Neural progenitor cell (in vitro differentiated cells): ENCODE data around the gene SYT6. TPM values are rescaled to one million over a fixed set of nuclear protein-coding genes. Genes with fewer than 3 reads are reported as not detected.

Experiments
- DNase-seq: peaks from one replicate; pipeline ENCODE4 v3.0.0-alpha.2; 2016; ENCODE audit warnings: low spot score
- H2AFZ ChIP-seq: fragments of 200-600 bp; sonication (generic); replicated peaks from 2 replicates; pipeline ENCODE4 v1.6.1; 2016; ENCODE audit warnings: antibody characterized with exemption
- H3F3A ChIP-seq: fragments of 200-600 bp; sonication (generic); 2 replicates; pipeline ENCODE4 v1.6.1; 2016; ENCODE audit warnings: antibody characterized with exemption, low read depth
- H3K27ac ChIP-seq: fragments of 200-600 bp; sonication (generic); 2 replicates; pipeline ENCODE4 v1.5.1; 2016; ENCODE audit warnings: mild to moderate bottlenecking
- H3K27me3 ChIP-seq: fragments of 200-600 bp; sonication (generic); 2 replicates; pipeline ENCODE4 v1.6.1; 2016; ENCODE audit warnings: mild to moderate bottlenecking, moderate library complexity
- H3K36me3 ChIP-seq: fragments of 200-600 bp; sonication (generic); 2 replicates; pipeline ENCODE4 v1.5.1; 2016
- H3K4me1 ChIP-seq: fragments of 200-600 bp; sonication (generic); 2 replicates; pipeline ENCODE4 v1.6.1; 2016; ENCODE audit warnings: mixed run types
- H3K4me2 ChIP-seq: fragments of 200-600 bp; sonication (generic); 2 replicates; pipeline ENCODE4 v1.6.1; 2016
- H3K4me3 ChIP-seq: fragments of 200-600 bp; sonication (generic); 2 replicates; pipeline ENCODE4 v1.5.1; 2016
- H3K79me2 ChIP-seq: fragments of 200-600 bp; sonication (generic); 2 replicates; pipeline ENCODE4 v1.6.1; 2016; ENCODE audit warnings: low read depth
- H3K9ac ChIP-seq: fragments of 200-600 bp; sonication (generic); 2 replicates; pipeline ENCODE4 v1.6.1; 2016
- H3K9me3 ChIP-seq: fragments of 200-600 bp; sonication (generic); 2 replicates; pipeline ENCODE4 v1.5.1; 2016; ENCODE audit warnings: low read depth
- H4K20me1 ChIP-seq: fragments of 200-600 bp; sonication (generic); 2 replicates; pipeline ENCODE4 v1.6.1; 2016; ENCODE audit warnings: low read depth
- H3K27ac Mint-ChIP-seq: 3 replicates; pipeline ENCODE4 v1.8.0; 2021; ENCODE audit warnings: mixed read lengths
- H3K27me3 Mint-ChIP-seq: 2 replicates; pipeline ENCODE4 v1.8.0; 2022; ENCODE audit warnings: low read depth, mild to moderate bottlenecking, inconsistent platforms, moderate library complexity, mixed read lengths; ENCODE audit not compliant: insufficient read depth
- H3K36me3 Mint-ChIP-seq: 3 replicates; pipeline ENCODE4 v1.8.0; 2021; ENCODE audit warnings: mixed read lengths
- H3K4me1 Mint-ChIP-seq: 3 replicates; pipeline ENCODE4 v1.8.0; 2021; ENCODE audit warnings: mixed read lengths
- H3K4me3 Mint-ChIP-seq: 3 replicates; pipeline ENCODE4 v1.8.0; 2021; ENCODE audit warnings: mild to moderate bottlenecking, moderate library complexity, mixed read lengths
- H3K9me3 Mint-ChIP-seq: 3 replicates; pipeline ENCODE4 v1.8.0; 2020; ENCODE audit warnings: mixed read lengths
- CTCF ChIP-seq: fragments of 200-600 bp; sonication (generic); IDR thresholded peaks from 2 replicates; pipeline ENCODE4 v1.5.1; 2017; ENCODE audit warnings: antibody characterized with exemption, mild to moderate bottlenecking
- EZH2 ChIP-seq: fragments of 200-600 bp; sonication (generic); IDR thresholded peaks from 2 replicates; pipeline ENCODE4 v1.6.1; 2017; ENCODE audit warnings: antibody characterized with exemption, mild to moderate bottlenecking, moderate library complexity
- EZH2phosphoT487 ChIP-seq: fragments of 200-600 bp; sonication (generic); IDR thresholded peaks from 2 replicates; pipeline ENCODE4 v1.6.1; 2017; ENCODE audit warnings: antibody characterized with exemption
- total RNA-seq: library from RNA; depleted of rRNA; stranded (reverse); fragments of >200 nt; gene quantifications from 2 replicates; pipeline ENCODE4 v1.2.3, GENCODE V29; 2015; ENCODE audit warnings: low replicate concordance

Gene SYT6
- total RNA-seq, 1 donor from 2014 or later: 8.1 TPM

GRCh38 chr1:114099268-114099667, 54.4 kb downstream of the SYT6 start:
- H3K4me3 Mint-ChIP-seq: no peak overlapping the region
- no peak overlapping the region for H3K27ac Mint-ChIP-seq
- H3K9me3 ChIP-seq: no peaks in the 10 kb centered on the region

GRCh38 chr1:114097109-114097508, 56.6 kb downstream of the SYT6 start:
- Histone ChIP-seq H3K79me2 (no peaks in the 10 kb centered on the region), H3K4me1 (peaks cover 19% of the 10 kb centered on the region), H2AFZ (no peak overlapping the region), H3F3A (peaks cover 17% of the 10 kb centered on the region), H4K20me1 (no peaks in the 10 kb centered on the region), H3K36me3 (no peaks in the 10 kb centered on the region), H3K27me3 (no peaks in the 10 kb centered on the region), H3K27ac (no peak overlapping the region), H3K9ac (no peak overlapping the region), H3K4me3 (no peak overlapping the region), H3K4me2 (no peak overlapping the region), H3K9me3 (no peaks in the 10 kb centered on the region)
- peaks cover 7% of the 10 kb centered on the region for H3K36me3 Mint-ChIP-seq
- TF ChIP-seq EZH2phosphoT487 (no peak), EZH2 (no peak), CTCF (no peak)
- H3K9me3 Mint-ChIP-seq: no peaks in the 10 kb centered on the region
- H3K4me1 Mint-ChIP-seq: peaks cover 24% of the 10 kb centered on the region
- no peak overlapping the region for H3K4me3 Mint-ChIP-seq
- H3K27ac Mint-ChIP-seq: no peak overlapping the region
- no peak for DNase-seq
- peaks cover 3% of the 10 kb centered on the region for H3K27me3 Mint-ChIP-seq

More at GRCh38 chr1:114099268-114099667, 54.4 kb downstream of the SYT6 start:
- H3K36me3 ChIP-seq: no peaks in the 10 kb centered on the region
- H3K4me2 ChIP-seq: no peak overlapping the region
- no peak overlapping the region for H3K27ac ChIP-seq
- peaks cover 17% of the 10 kb centered on the region for H3K4me1 Mint-ChIP-seq
- H3K4me3 ChIP-seq: no peak overlapping the region
- H2AFZ ChIP-seq: no peak overlapping the region
- TF ChIP-seq EZH2phosphoT487 (no peak), EZH2 (no peak), CTCF (no peak)
- peaks cover 11% of the 10 kb centered on the region for H3K4me1 ChIP-seq
- H3K27me3 ChIP-seq: no peaks in the 10 kb centered on the region
- no peaks in the 10 kb centered on the region for H3K79me2 ChIP-seq
- no peak overlapping the region for H3K9ac ChIP-seq
- peaks cover 12% of the 10 kb centered on the region for H3F3A ChIP-seq
- H3K27me3 Mint-ChIP-seq: no peaks in the 10 kb centered on the region
- peaks cover 6% of the 10 kb centered on the region for H3K36me3 Mint-ChIP-seq
- no peaks in the 10 kb centered on the region for H3K9me3 Mint-ChIP-seq
- no peak for DNase-seq
- no peaks in the 10 kb centered on the region for H4K20me1 ChIP-seq

GRCh38 chr1:114094675-114095074, 59.0 kb downstream of the SYT6 start:
- H2AFZ ChIP-seq: no peak overlapping the region
- no peaks in the 10 kb centered on the region for H3K9me3 ChIP-seq
- no peak overlapping the region for H3K9ac ChIP-seq
- peaks cover 21% of the 10 kb centered on the region for H3F3A ChIP-seq
- no peak overlapping the region for H3K4me3 Mint-ChIP-seq
- no peak overlapping the region for H3K27ac ChIP-seq
- H3K27me3 ChIP-seq: no peaks in the 10 kb centered on the region
- TF ChIP-seq EZH2phosphoT487 (no peak), CTCF (no peak), EZH2 (no peak)
- no peaks in the 10 kb centered on the region for H3K36me3 ChIP-seq
- H3K4me1 Mint-ChIP-seq: peaks cover 30% of the 10 kb centered on the region
- no peaks in the 10 kb centered on the region for H3K9me3 Mint-ChIP-seq
- peaks cover 19% of the 10 kb centered on the region for H3K4me1 ChIP-seq
- H3K27ac Mint-ChIP-seq: peak overlapping the region; percentile 1
- DNase-seq: no peak
- H3K4me2 ChIP-seq: peak overlapping the region; percentile 0
- H3K79me2 ChIP-seq: no peaks in the 10 kb centered on the region
- peaks cover 10% of the 10 kb centered on the region for H3K36me3 Mint-ChIP-seq
- no peak overlapping the region for H3K4me3 ChIP-seq
- peaks cover 5% of the 10 kb centered on the region for H3K27me3 Mint-ChIP-seq
- H4K20me1 ChIP-seq: no peaks in the 10 kb centered on the region

DNA sequence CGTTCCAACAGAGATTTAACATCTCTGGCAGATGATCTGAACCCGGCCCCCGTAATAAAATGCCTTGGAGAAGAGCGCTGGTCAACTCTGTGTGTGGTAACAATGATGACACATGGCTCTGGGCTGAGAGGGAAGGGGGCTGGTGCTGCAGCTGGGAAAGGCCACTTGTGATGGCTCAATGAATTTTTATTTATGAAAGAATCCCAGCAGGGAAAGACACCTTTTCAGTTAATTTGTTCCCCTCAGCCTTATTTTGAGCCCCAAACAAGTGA, 59.4 kb downstream of the SYT6 start:
- Histone ChIP-seq H3K36me3 (no peaks in the 10 kb centered on the region), H3K4me1 (peaks cover 22% of the 10 kb centered on the region), H2AFZ (no peak overlapping the region), H3K4me2 (peak overlapping the region; percentile 0), H3K4me3 (no peak overlapping the region), H3K9ac (no peak overlapping the region), H3K27ac (no peak overlapping the region), H3K9me3 (no peaks in the 10 kb centered on the region), H3F3A (peaks cover 24% of the 10 kb centered on the region), H3K79me2 (no peaks in the 10 kb centered on the region), H4K20me1 (no peaks in the 10 kb centered on the region), H3K27me3 (no peaks in the 10 kb centered on the region)
- Mint-ChIP-seq H3K36me3 (peaks cover 10% of the 10 kb centered on the region), H3K27me3 (peaks cover 7% of the 10 kb centered on the region), H3K4me1 (peaks cover 30% of the 10 kb centered on the region), H3K9me3 (no peaks in the 10 kb centered on the region), H3K4me3 (no peak overlapping the region), H3K27ac (no peak overlapping the region)
- TF ChIP-seq EZH2 (no peak), CTCF (no peak), EZH2phosphoT487 (no peak)
- DNase-seq: no peak
